ENCODE measurements around the gene FANCF. TPM values are rescaled to one million over a fixed set of nuclear protein-coding genes. Genes with fewer than 3 reads are reported as not detected.

The FANCF gene, protein sequence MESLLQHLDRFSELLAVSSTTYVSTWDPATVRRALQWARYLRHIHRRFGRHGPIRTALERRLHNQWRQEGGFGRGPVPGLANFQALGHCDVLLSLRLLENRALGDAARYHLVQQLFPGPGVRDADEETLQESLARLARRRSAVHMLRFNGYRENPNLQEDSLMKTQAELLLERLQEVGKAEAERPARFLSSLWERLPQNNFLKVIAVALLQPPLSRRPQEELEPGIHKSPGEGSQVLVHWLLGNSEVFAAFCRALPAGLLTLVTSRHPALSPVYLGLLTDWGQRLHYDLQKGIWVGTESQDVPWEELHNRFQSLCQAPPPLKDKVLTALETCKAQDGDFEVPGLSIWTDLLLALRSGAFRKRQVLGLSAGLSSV
- total RNA-seq (2021) (14.8 and 15.0 TPM in 2 replicates), Bru-seq, nascent RNA (percentile 84 among the genes with signal in this experiment), BruChase-seq, experiment 1, labeled RNA remaining after a 2-hour chase (percentile 93 among the genes with signal in this experiment), BruChase-seq, experiment 2, labeled RNA remaining after a 6-hour chase (percentile 73 among the genes with signal in this experiment)
- long read RNA-seq, transcript FANCF-201 (1 exons, 2,952 nt): major isoform, 32 of 32 reads
- long read RNA-seq, partial matches to known transcripts: 0 of 32 reads
- long read RNA-seq, other reads (novel, unspliced or antisense): 0 of 32 reads

DNA sequence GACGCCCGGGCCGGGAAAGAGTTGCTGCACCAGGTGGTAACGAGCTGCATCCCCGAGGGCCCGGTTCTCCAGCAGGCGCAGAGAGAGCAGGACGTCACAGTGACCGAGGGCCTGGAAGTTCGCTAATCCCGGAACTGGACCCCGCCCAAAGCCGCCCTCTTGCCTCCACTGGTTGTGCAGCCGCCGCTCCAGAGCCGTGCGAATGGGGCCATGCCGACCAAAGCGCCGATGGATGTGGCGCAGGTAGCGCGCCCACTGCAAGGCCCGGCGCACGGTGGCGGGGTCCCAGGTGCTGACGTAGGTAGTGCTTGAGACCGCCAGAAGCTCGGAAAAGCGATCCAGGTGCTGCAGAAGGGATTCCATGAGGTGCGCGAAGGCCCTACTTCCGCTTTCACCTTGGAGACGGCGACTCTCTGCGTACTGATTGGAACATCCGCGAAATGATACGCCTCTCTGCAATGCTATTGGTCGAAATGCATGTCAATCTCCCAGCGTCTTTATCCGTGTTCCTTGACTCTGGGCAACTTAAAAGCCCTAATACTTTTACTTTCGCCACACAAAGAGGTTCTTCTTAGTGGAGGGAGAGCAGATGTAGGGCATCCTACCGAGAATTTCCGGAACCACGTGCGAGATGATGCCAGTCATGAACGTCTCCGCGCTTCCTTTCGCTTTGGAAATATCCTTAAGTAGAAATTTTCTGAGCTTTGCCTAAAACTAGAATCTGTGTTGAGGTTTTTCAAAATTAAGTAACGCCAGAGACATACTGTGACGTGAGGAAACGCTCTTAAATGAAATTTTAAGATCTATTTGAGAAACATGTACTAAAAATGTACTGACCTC lies at the start of gene FANCF:
TSS of gene FANCF (minus strand) at position 376 of the 840 bp plus-strand sequence. CDS start at position 363, 13 bp downstream.
- intact Hi-C loops (cut with micrococcal nuclease; ENCODE audit: unreplicated experiment): loop anchor here (5.0 kb wide), 1 partner anchor 162 kb away; no protein-coding TSS in a partner anchor
- BruUV-seq (replicated peaks): TSS peak; percentile 94
- peak within 1 kb of the TSS; percentile 80 for H3K4me3 ChIP-seq (ENCODE audit: low read depth, low read length, poor library complexity, severe bottlenecking)
- ChIA-PET CTCF (no interaction called here), POLR2A (ENCODE audit: low non-redundant PET) (no interaction called here)
- H3K4me1 ChIP-seq (ENCODE audit: insufficient read depth, low read length, poor library complexity, severe bottlenecking): peaks cover 16% of the 10 kb centered on the region
- DNase-seq (ENCODE audit: low spot score): peak; percentile 98
- H3K27ac ChIP-seq (ENCODE audit: low read depth, low read length, poor library complexity, severe bottlenecking): peak within 1 kb of the TSS; percentile 86
- H3K9me3 ChIP-seq (ENCODE audit: low read depth, low read length, poor library complexity, severe bottlenecking): no peaks in the 10 kb centered on the region
- H3K27me3 ChIP-seq (replicated peaks; ENCODE audit: insufficient read depth, low read depth, low read length, poor library complexity): no peaks in the 10 kb centered on the region
- TF ChIP-seq, protein P1, sequence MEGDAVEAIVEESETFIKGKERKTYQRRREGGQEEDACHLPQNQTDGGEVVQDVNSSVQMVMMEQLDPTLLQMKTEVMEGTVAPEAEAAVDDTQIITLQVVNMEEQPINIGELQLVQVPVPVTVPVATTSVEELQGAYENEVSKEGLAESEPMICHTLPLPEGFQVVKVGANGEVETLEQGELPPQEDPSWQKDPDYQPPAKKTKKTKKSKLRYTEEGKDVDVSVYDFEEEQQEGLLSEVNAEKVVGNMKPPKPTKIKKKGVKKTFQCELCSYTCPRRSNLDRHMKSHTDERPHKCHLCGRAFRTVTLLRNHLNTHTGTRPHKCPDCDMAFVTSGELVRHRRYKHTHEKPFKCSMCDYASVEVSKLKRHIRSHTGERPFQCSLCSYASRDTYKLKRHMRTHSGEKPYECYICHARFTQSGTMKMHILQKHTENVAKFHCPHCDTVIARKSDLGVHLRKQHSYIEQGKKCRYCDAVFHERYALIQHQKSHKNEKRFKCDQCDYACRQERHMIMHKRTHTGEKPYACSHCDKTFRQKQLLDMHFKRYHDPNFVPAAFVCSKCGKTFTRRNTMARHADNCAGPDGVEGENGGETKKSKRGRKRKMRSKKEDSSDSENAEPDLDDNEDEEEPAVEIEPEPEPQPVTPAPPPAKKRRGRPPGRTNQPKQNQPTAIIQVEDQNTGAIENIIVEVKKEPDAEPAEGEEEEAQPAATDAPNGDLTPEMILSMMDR (conservative IDR thresholded peaks at IDR 0.05; ENCODE audit: low read depth, low read length): no peak
- TF ChIP-seq EZH2 (IDR thresholded peaks at IDR 0.05; ENCODE audit: borderline replicate concordance, low read depth, low read length, poor library complexity, severe bottlenecking): no peak
- no peaks in the 10 kb centered on the region for H3K36me3 ChIP-seq (ENCODE audit: insufficient read depth, low read length, poor library complexity, severe bottlenecking)

DNA sequence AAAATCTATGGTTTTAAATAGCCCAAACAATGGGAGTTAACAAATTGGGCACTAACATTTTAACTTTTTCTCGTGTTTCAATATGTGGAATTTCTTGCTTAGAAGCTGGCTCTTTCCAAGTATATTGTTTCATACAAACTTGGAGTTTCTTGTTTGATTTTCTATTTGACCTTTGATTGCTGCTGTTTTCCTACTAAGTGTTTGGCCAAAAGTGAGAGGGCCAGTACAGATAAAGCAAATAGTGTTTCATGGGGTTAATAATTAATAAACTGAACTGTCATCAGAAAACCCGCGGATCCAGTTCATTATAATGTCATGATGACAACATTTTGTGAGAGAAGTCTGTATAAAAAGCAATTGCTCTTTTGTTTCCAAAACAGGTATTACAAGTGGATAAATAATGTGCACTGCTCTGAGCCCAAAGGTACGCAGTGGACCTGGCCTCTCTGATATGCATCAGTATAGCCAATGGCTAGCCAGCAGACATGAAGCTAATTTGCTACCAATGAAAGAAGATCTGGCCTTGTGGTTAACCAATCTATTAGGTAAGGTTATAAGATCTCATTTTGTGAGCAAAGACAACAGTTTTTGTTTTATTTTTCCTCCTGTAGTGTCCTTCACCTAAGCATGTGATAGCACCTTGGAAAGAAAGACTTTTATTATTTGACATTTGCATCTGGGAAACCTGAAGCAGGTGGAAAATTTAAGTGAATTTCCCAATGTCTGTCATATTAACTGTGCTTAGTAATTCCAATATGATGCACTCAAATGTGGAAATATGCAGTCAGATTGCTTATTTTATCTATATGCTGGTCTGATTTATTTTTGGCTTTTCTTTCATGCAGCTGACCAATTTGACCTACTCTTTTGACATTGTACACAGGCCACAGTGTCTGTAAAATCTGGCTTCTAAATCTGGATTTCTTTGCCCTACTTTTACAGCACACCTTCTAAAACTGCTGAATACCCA lies 49.1 kb upstream of the FANCF start:
- ChIA-PET CTCF (no interaction called here), POLR2A (ENCODE audit: low non-redundant PET) (no interaction called here)
- Histone ChIP-seq H3K27ac (ENCODE audit: low read depth, low read length, poor library complexity, severe bottlenecking) (no peak overlapping the region), H3K4me3 (ENCODE audit: low read depth, low read length, poor library complexity, severe bottlenecking) (no peak overlapping the region), H3K36me3 (ENCODE audit: insufficient read depth, low read length, poor library complexity, severe bottlenecking) (no peaks in the 10 kb centered on the region), H3K27me3 (replicated peaks; ENCODE audit: insufficient read depth, low read depth, low read length, poor library complexity) (peaks cover 6% of the 10 kb centered on the region), H3K9me3 (ENCODE audit: low read depth, low read length, poor library complexity, severe bottlenecking) (no peaks in the 10 kb centered on the region), H3K4me1 (ENCODE audit: insufficient read depth, low read length, poor library complexity, severe bottlenecking) (no peaks in the 10 kb centered on the region)
- intact Hi-C loops (cut with micrococcal nuclease; ENCODE audit: unreplicated experiment): no loop called here
- no peak for TF ChIP-seq EZH2 (IDR thresholded peaks at IDR 0.05; ENCODE audit: borderline replicate concordance, low read depth, low read length, poor library complexity, severe bottlenecking)
- TF ChIP-seq, protein P1 (conservative IDR thresholded peaks at IDR 0.05; ENCODE audit: low read depth, low read length): no peak
- DNase-seq (ENCODE audit: low spot score): no peak
- no TSS peak for BruUV-seq (replicated peaks)

All from A673 (cell line).